Measurements from ENCODE around the gene ZCCHC17. TPM values are rescaled to one million over a fixed set of nuclear protein-coding genes. Genes with fewer than 3 reads are reported as not detected.
"Not testable (repeated sequence)": the region's sequence is repeated elsewhere in the genome, so short reads cannot be mapped to it uniquely, and the experiment has no call there.

Gene ZCCHC17
- total and polyA plus RNA-seq, 4 experiments from 2014 or later, result 20.2 to 44.5 (median 32.7) TPM

DNA sequence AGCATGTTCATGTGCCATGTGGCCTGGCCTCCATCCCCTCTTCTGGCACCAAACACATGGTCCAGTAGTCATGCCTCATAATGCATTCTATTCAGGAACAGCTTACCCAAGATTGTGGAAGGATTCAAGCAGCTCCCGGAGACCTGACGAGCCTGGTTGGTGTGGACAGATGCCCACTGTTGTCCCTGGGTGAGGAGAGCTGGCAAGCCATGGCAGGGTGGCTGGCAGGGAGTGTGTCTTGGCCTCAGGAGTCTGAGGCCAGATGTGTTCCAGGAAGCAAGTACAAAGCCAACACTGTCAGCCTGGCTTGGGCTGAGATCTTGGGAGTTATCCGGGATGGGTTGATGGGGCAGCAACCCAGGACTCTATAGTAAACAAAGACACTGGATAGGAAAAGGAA lies 83.3 kb downstream of the ZCCHC17 start:
- peaks cover 0 to 3% (median 0%) of the 10 kb centered on the region in 4 donors for H3K4me1 Mint-ChIP-seq
- peaks cover 7 to 24% of the 10 kb centered on the region in 2 donors for H3K27me3 Mint-ChIP-seq
- peak overlapping the region in 1 of 8 donors; percentile 32 for H3K4me3 Mint-ChIP-seq
- peak overlapping the region in 1 of 7 donors; percentile 50 for H3K27ac Mint-ChIP-seq
- Histone ChIP-seq H3K9me3 (ENCODE audit: control insufficient read depth in 1 of 2, low read length in 2 of 2) (no peaks in the 10 kb centered on the region), H3K4me3 (ENCODE audit: low read length in 2 of 2) (no peak overlapping the region), H3K36me3 (ENCODE audit: insufficient read depth, low read length) (no peaks in the 10 kb centered on the region), H3K27me3 (ENCODE audit: insufficient read depth, low read length) (no peaks in the 10 kb centered on the region), H3K27ac (ENCODE audit: low read depth, low read length) (no peak overlapping the region), H3K4me1 (ENCODE audit: insufficient read depth, low read length) (no peaks in the 10 kb centered on the region)
- ChIA-PET POLR2A (ENCODE audit: partially characterized antibody) (no interaction called here), CTCF (ENCODE audit: partially characterized antibody) (no interaction called here)
- DNase-seq, result no peak
- intact Hi-C loops (cut with micrococcal nuclease), result no loop called here
- no peaks in the 10 kb centered on the region for H3K9me3 Mint-ChIP-seq
- H3K36me3 Mint-ChIP-seq, result no peaks in the 10 kb centered on the region

DNA sequence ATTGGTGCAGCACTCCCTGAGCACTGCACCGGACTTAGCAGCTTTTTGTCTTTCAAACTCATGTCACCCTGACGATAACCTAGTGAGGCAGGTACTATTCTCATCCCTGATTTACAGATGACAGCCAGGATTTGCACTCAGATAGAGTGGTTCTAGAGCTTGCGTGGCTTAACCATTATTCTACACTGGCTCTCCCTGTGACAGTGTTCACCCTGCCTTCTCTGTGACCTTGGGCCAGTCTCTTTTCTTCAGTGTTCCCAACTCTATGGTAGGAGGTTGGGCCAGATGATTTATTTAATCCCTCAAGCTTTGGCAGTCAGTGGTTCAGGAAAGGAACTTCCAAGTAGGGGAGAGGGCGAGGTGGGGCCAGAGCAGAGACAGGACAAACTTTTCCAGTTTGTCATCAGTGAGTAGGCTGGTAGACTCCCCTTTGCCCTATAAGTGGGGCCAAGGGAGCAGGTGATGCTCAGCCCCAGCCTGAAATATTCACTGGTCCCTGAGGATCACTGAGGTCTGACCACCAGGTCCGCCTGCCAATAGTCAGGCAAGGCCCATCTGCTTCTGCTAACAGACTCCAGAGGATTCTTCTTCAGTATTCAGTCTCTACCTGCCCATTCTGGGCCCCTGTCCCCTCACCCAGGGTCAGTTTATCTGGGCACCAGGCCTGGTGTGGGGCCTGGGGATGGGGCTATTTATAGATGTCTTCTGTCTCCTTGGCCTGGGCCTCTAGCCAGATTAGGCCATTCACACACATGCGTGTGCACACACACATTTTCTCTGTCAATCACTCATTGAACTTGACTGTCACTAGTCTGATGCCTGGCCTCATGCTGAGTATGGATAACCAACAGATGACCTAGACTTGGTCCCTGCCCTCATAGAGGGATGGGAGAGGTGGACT lies 84.8 kb downstream of the ZCCHC17 start:
- Histone ChIP-seq H3K4me1 (ENCODE audit: insufficient read depth, low read length) (no peaks in the 10 kb centered on the region), H3K36me3 (ENCODE audit: insufficient read depth, low read length) (no peaks in the 10 kb centered on the region), H3K27me3 (ENCODE audit: insufficient read depth, low read length) (no peaks in the 10 kb centered on the region), H3K27ac (ENCODE audit: low read depth, low read length) (no peak overlapping the region), H3K4me3 (ENCODE audit: low read length in 2 of 2) (no peak overlapping the region), H3K9me3 (ENCODE audit: control insufficient read depth in 1 of 2, low read length in 2 of 2) (no peaks in the 10 kb centered on the region)
- no peak overlapping the region for H3K27ac Mint-ChIP-seq
- peaks cover 12 to 35% of the 10 kb centered on the region in 2 donors for H3K27me3 Mint-ChIP-seq
- no peak overlapping the region for H3K4me3 Mint-ChIP-seq
- ChIA-PET CTCF (ENCODE audit: partially characterized antibody) (no interaction called here), POLR2A (ENCODE audit: partially characterized antibody) (no interaction called here)
- no peaks in the 10 kb centered on the region for H3K9me3 Mint-ChIP-seq
- intact Hi-C loops (cut with micrococcal nuclease), result no loop called here
- DNase-seq, result no peak
- H3K4me1 Mint-ChIP-seq, result peaks cover 0 to 1% (median 0%) of the 10 kb centered on the region in 4 donors
- H3K36me3 Mint-ChIP-seq, result no peaks in the 10 kb centered on the region

DNA sequence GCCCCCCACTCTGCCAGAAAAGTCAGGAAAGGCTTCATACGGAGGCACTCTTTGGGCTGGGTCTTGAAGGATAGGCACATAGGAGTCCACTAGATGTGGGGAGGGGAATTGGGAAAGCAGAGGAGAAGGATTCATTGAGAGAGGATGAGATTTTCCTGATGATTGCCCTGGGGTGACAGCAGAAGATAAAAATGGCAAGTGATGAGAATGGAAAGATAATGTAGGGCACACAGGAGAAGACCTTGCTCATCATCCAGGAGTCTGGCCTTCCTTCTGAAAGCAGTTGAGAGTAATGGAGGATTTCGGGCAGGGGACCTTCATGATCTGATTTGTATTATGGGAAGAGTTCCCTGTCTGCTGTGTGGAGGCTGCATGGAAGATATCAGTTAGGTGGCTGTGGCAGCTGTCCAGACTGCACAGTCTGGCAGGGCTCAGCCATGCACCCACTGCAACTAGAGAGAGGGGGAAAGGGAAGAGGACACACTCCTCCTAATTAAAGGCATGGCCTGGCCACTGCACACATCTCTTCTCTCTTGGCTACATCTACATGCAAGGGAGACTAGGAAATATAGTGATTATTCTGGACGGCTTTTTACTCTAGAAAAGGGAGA lies 85.7 kb downstream of the ZCCHC17 start:
- no peak overlapping the region for H3K27ac ChIP-seq (ENCODE audit: low read depth, low read length)
- H3K4me3 ChIP-seq (ENCODE audit: low read length in 2 of 2), result no peak overlapping the region
- H3K36me3 ChIP-seq (ENCODE audit: insufficient read depth, low read length), result no peaks in the 10 kb centered on the region
- Mint-ChIP-seq H3K27ac (no peak overlapping the region), H3K4me1 (no peaks in the 10 kb centered on the region), H3K36me3 (no peaks in the 10 kb centered on the region), H3K4me3 (no peak overlapping the region), H3K9me3 (no peaks in the 10 kb centered on the region), H3K27me3 (peaks cover 12 to 35% of the 10 kb centered on the region in 2 donors)
- POLR2A ChIA-PET (ENCODE audit: partially characterized antibody), result no interaction called here
- intact Hi-C loops (cut with micrococcal nuclease), result no loop called here
- CTCF ChIA-PET (ENCODE audit: partially characterized antibody), result no interaction called here
- no peaks in the 10 kb centered on the region for H3K27me3 ChIP-seq (ENCODE audit: insufficient read depth, low read length)
- no peaks in the 10 kb centered on the region for H3K9me3 ChIP-seq (ENCODE audit: control insufficient read depth in 1 of 2, low read length in 2 of 2)
- H3K4me1 ChIP-seq (ENCODE audit: insufficient read depth, low read length), result no peaks in the 10 kb centered on the region
- no peak for DNase-seq

DNA sequence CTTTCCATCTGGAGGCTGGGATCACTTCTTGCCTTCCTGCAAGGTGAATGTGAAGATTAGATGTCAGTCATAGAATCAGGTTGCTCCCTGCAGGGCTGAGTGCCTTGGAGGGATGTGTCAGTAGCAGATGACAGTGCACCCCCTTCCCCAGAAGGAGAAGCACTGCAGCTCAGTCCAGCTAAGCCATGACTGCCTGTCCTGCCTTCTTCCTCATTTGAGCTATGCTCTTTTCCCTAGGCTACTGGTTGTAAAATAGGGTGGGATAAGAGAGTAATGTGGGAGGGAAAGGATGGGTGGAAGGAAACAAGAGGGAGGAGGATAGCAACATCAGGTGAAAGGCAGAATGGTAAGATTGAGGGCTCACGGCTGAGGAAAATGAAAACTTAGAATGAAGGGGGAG lies 87.1 kb downstream of the ZCCHC17 start:
- intact Hi-C loops (cut with micrococcal nuclease), result no loop called here
- ChIA-PET CTCF (ENCODE audit: partially characterized antibody) (interaction anchor here (1.5 kb wide), 1 partner anchor 11 kb away, joined by 5 read pairs; no protein-coding TSS in a partner anchor), POLR2A (ENCODE audit: partially characterized antibody) (interaction anchor here (0.6 kb wide), 1 partner anchor 9 kb away, joined by 3 read pairs; no protein-coding TSS in a partner anchor)
- Histone ChIP-seq H3K4me3 (ENCODE audit: low read length in 2 of 2) (no peak overlapping the region), H3K36me3 (ENCODE audit: insufficient read depth, low read length) (no peaks in the 10 kb centered on the region), H3K27ac (ENCODE audit: low read depth, low read length) (no peak overlapping the region), H3K4me1 (ENCODE audit: insufficient read depth, low read length) (no peaks in the 10 kb centered on the region), H3K27me3 (ENCODE audit: insufficient read depth, low read length) (no peaks in the 10 kb centered on the region), H3K9me3 (ENCODE audit: control insufficient read depth in 1 of 2, low read length in 2 of 2) (no peaks in the 10 kb centered on the region)
- Mint-ChIP-seq H3K27ac (no peak overlapping the region), H3K4me1 (no peaks in the 10 kb centered on the region), H3K9me3 (no peaks in the 10 kb centered on the region), H3K4me3 (no peak overlapping the region), H3K36me3 (no peaks in the 10 kb centered on the region), H3K27me3 (peaks cover 12 to 39% of the 10 kb centered on the region in 2 donors)
- DNase-seq, result no peak

DNA sequence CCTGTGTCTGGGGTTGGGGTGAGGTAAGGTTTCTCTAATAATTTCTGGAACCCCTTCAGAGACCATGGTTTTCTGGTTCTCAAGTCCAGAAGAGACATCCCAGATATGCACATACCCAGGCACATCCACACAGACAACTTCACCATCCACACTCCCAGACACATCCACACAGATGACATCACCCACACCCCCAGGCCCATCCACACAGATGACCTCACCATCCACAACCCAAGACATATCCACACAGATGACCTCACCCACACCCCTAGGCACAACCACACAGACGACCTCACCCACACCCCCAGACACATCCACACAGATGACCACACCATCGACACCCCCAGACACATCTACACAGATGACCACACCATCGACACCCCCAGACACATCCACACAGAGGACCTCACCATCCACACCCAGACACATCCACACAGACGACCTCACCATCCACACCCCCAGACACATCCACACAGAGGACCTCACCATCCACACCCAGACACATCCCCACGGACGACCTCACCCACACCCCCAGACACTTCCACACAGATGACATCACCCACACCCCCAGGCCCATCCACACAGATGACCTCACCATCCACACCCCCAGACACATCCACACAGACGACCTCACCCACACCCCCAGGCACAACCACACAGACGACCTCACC lies 89.9 kb downstream of the ZCCHC17 start:
- H3K4me1 Mint-ChIP-seq; H3K9me3 ChIP-seq (ENCODE audit: control insufficient read depth in 1 of 2, low read length in 2 of 2); H3K4me3 Mint-ChIP-seq; H3K9me3 Mint-ChIP-seq; CTCF ChIA-PET (ENCODE audit: partially characterized antibody); H3K4me3 ChIP-seq (ENCODE audit: low read length in 2 of 2); H3K36me3 ChIP-seq (ENCODE audit: insufficient read depth, low read length); DNase-seq; H3K27ac ChIP-seq (ENCODE audit: low read depth, low read length); H3K27ac Mint-ChIP-seq; H3K4me1 ChIP-seq (ENCODE audit: insufficient read depth, low read length); H3K27me3 ChIP-seq (ENCODE audit: insufficient read depth, low read length); intact Hi-C loops (cut with micrococcal nuclease); H3K36me3 Mint-ChIP-seq; POLR2A ChIA-PET (ENCODE audit: partially characterized antibody): not testable (repeated sequence)
- peaks cover 12 to 35% of the 10 kb centered on the region in 2 donors for H3K27me3 Mint-ChIP-seq

DNA sequence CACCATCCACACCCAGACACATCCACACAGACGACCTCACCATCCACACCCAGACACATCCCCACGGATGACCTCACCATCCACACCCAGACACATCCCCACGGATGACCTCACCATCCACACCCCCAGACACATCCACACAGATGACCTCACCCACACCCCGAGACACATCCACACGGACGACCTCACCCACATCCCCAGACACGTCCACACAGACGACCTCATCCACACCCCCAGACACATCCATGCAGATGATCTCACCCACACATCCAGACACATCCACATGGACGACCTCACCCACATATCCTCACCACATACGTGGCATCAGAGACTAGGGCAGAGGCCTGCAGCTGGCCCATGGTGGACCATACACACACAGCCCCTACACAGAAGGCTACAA lies 90.8 kb downstream of the ZCCHC17 start:
- Histone ChIP-seq H3K27ac (ENCODE audit: low read depth, low read length) (no peak overlapping the region), H3K4me3 (ENCODE audit: low read length in 2 of 2) (no peak overlapping the region), H3K36me3 (ENCODE audit: insufficient read depth, low read length) (no peaks in the 10 kb centered on the region), H3K27me3 (ENCODE audit: insufficient read depth, low read length) (no peaks in the 10 kb centered on the region), H3K4me1 (ENCODE audit: insufficient read depth, low read length) (no peaks in the 10 kb centered on the region), H3K9me3 (ENCODE audit: control insufficient read depth in 1 of 2, low read length in 2 of 2) (no peaks in the 10 kb centered on the region)
- no peak for DNase-seq
- H3K4me1 Mint-ChIP-seq, result no peaks in the 10 kb centered on the region
- H3K27ac Mint-ChIP-seq, result peak overlapping the region in 1 of 7 donors; percentile 42
- peaks cover 7 to 27% of the 10 kb centered on the region in 2 donors for H3K27me3 Mint-ChIP-seq
- ChIA-PET POLR2A (ENCODE audit: partially characterized antibody) (no interaction called here), CTCF (ENCODE audit: partially characterized antibody) (no interaction called here)
- intact Hi-C loops (cut with micrococcal nuclease), result no loop called here
- no peak overlapping the region for H3K4me3 Mint-ChIP-seq
- no peaks in the 10 kb centered on the region for H3K9me3 Mint-ChIP-seq
- no peaks in the 10 kb centered on the region for H3K36me3 Mint-ChIP-seq

DNA sequence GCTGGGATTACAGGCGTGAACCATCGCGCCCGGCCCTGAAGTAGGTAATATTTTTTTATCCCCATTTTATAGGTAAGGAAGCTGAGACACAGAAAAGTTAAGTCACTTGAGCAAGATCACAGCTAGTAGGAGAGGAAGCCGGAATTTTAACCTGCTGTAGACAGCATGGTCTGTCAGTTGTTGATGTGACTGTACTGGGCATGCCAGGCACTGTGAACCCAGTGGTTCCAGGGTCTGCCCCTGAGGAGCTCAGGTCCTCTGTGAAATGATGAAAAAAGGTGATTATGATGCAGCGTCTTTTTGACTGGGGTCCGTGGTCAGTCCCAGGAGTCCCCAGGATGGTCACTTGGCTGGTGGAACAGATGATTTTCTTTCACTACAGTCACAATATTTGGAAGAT lies 92.8 kb downstream of the ZCCHC17 start:
- no peak overlapping the region for H3K4me3 ChIP-seq (ENCODE audit: low read length in 2 of 2)
- CTCF ChIA-PET (ENCODE audit: partially characterized antibody), result interaction anchor here (0.6 kb wide), 1 partner anchor 145 kb away, joined by 4 read pairs; no protein-coding TSS in a partner anchor

More for the DNA sequence above, 92.8 kb downstream of the ZCCHC17 start:
- H3K4me1 Mint-ChIP-seq, result peaks cover 3 to 5% (median 4%) of the 10 kb centered on the region in 4 donors
- POLR2A ChIA-PET (ENCODE audit: partially characterized antibody), result no interaction called here
- DNase-seq, result no peak
- Histone ChIP-seq H3K4me1 (ENCODE audit: insufficient read depth, low read length) (peaks cover 5% of the 10 kb centered on the region), H3K9me3 (ENCODE audit: control insufficient read depth in 1 of 2, low read length in 2 of 2) (no peaks in the 10 kb centered on the region), H3K27me3 (ENCODE audit: insufficient read depth, low read length) (no peaks in the 10 kb centered on the region), H3K27ac (ENCODE audit: low read depth, low read length) (no peak overlapping the region), H3K36me3 (ENCODE audit: insufficient read depth, low read length) (no peaks in the 10 kb centered on the region)
- H3K27ac Mint-ChIP-seq, result no peak overlapping the region
- H3K36me3 Mint-ChIP-seq, result no peaks in the 10 kb centered on the region
- H3K9me3 Mint-ChIP-seq, result no peaks in the 10 kb centered on the region
- H3K27me3 Mint-ChIP-seq, result peaks cover 5 to 18% of the 10 kb centered on the region in 2 donors
- no peak overlapping the region for H3K4me3 Mint-ChIP-seq
- intact Hi-C loops (cut with micrococcal nuclease), result no loop called here
